BJ (cell line): ENCODE measurements around the gene WDR37. TPM values are rescaled to one million over a fixed set of nuclear protein-coding genes. Genes with fewer than 3 reads are reported as not detected.

Source experiments
- CTCF ChIA-PET: fragments of 350-600 bp; formaldehyde crosslinking; extraction: SDS; loops from one replicate; lab custom pipeline; 2021; ENCODE audit warnings: antibody characterized with exemption, inconsistent platforms; lab: Yijun Ruan, JAX
- POLR2A ChIA-PET: fragments of 300-600 bp; sonication (Branson Sonifier 250); formaldehyde crosslinking; extraction: SDS; loops from one replicate; lab custom pipeline; 2021; ENCODE audit warnings: antibody characterized with exemption; lab: Charles Lee
- DNase-seq: peaks from one replicate; pipeline ENCODE4 v3.0.0-alpha.2; 2011; ENCODE audit warnings: low read depth
- H3K27me3 ChIP-seq: 2 replicates; pipeline ENCODE4 v1.6.0; 2011; ENCODE audit warnings: low read length; ENCODE audit not compliant: control insufficient read depth, insufficient read depth
- H3K36me3 ChIP-seq: 2 replicates; pipeline ENCODE4 v1.5.1; 2011; ENCODE audit warnings: low read length; ENCODE audit not compliant: control insufficient read depth, insufficient read depth
- H3K4me3 ChIP-seq: 2 replicates; pipeline ENCODE4 v1.5.1; 2011; ENCODE audit warnings: low read depth, mild to moderate bottlenecking, control low read depth, low read length
- polyA plus RNA-seq: library from polyadenylated mRNA; depleted of rRNA; stranded (reverse); fragments of >200 nt; gene quantifications from 2 replicates; pipeline ENCODE4 v1.2.3, GENCODE V29; 2011
- TF ChIP-seq, protein P1 (sequence below): IDR thresholded peaks from 2 replicates; pipeline ENCODE4 v1.5.1; 2011; ENCODE audit warnings: low read depth, mild to moderate bottlenecking, control low read depth, inconsistent platforms, low read length, moderate library complexity; ENCODE audit not compliant: insufficient read depth

The WDR37 gene
- polyA plus RNA-seq, 1 experiment: 12.7 TPM

DNA sequence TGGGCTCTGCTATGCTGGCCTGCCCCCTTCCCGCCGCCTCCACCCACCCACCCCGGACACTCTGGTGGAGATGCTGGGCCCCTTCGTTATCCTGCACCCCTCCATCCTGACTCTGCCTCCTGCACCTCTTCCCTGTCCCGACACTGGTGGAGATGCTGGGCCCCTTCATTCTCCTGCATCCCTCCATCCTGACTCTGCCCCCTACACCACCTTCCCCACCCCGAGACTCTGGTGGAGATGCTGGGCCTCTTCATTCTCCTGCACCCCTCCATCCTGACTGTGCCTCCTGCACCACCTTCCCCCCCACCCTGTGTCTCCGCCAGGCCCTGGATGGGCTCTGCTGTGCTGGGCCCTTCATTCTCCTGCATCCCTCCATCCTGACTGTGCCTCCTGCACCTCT, 45.5 kb upstream of the WDR37 start:
- ChIA-PET CTCF (no interaction called here), POLR2A (no interaction called here)
- TF ChIP-seq, protein P1, sequence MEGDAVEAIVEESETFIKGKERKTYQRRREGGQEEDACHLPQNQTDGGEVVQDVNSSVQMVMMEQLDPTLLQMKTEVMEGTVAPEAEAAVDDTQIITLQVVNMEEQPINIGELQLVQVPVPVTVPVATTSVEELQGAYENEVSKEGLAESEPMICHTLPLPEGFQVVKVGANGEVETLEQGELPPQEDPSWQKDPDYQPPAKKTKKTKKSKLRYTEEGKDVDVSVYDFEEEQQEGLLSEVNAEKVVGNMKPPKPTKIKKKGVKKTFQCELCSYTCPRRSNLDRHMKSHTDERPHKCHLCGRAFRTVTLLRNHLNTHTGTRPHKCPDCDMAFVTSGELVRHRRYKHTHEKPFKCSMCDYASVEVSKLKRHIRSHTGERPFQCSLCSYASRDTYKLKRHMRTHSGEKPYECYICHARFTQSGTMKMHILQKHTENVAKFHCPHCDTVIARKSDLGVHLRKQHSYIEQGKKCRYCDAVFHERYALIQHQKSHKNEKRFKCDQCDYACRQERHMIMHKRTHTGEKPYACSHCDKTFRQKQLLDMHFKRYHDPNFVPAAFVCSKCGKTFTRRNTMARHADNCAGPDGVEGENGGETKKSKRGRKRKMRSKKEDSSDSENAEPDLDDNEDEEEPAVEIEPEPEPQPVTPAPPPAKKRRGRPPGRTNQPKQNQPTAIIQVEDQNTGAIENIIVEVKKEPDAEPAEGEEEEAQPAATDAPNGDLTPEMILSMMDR: no peak
- Histone ChIP-seq H3K4me3 (no peak overlapping the region), H3K36me3 (peaks cover 38% of the 10 kb centered on the region), H3K27me3 (no peaks in the 10 kb centered on the region)
- DNase-seq: no peak

DNA sequence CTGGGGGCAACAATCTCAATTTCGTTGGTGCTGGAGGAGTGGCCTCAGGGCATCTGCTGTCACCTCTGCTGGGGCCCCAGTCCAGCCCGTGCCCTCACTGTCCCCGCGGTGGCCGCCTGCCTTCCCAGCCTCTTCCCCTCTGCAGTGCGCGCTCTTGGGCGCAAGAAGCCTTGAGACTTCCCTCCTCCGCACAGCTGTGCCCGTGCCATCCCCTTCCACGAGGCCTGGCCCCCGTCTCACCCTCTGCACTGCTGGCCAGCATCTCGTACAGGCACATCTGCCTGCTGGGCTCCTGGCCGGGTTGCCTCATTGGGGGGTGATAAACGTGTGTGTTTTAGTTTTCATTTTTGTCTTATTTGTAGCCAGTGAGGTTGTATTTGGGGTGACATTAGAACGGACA, 44.5 kb upstream of the WDR37 start:
- no peak for DNase-seq
- peaks cover 41% of the 10 kb centered on the region for H3K36me3 ChIP-seq
- no peaks in the 10 kb centered on the region for H3K27me3 ChIP-seq
- TF ChIP-seq, protein P1: no peak
- POLR2A ChIA-PET: no interaction called here
- H3K4me3 ChIP-seq: no peak overlapping the region
- CTCF ChIA-PET: no interaction called here

DNA sequence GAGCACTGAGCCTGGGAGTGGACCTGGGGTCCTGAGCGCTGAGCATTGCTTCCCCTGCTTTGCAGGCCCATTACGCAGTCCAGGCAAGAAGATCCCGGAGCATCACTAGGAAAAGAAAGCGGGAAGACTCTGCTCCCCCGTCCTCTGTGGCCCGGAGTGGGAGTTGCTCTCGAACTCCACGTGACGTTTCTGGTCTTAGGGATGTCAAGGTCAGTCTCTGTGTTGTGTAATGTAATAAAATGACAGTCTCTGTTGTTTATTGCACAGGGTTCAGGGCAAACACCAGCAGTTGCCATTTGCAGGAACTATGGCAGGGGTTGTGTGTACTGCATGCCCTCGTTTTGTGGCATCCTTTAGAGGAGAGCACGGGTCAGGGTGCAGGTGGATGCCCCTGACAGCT, 40.5 kb upstream of the WDR37 start:
- ChIA-PET CTCF (no interaction called here), POLR2A (no interaction called here)
- no peak for DNase-seq
- H3K4me3 ChIP-seq: no peak overlapping the region
- TF ChIP-seq, protein P1: no peak
- H3K36me3 ChIP-seq: peaks cover 36% of the 10 kb centered on the region
- no peaks in the 10 kb centered on the region for H3K27me3 ChIP-seq

DNA sequence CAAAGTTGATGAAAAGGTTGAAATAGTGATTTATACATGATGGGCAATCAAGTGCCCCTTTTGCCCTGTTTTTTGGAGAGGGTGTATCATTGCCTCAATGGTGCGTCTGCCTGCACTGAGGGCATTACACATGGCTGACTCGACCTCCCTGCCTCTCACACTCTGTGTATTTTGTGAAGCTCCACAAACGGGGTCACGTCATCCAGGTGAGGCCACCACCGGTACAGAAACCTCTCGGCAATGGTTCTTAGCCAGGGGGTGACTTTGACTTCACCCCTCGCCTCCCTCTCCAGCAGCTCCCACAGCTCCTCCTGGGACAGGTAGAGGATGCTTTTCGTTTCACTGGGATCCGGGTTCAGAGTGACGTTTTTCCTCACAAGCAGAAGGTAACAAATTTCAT, 36.8 kb upstream of the WDR37 start:
- DNase-seq: no peak
- ChIA-PET POLR2A (no interaction called here), CTCF (no interaction called here)
- Histone ChIP-seq H3K4me3 (no peak overlapping the region), H3K36me3 (peaks cover 21% of the 10 kb centered on the region), H3K27me3 (no peaks in the 10 kb centered on the region)
- TF ChIP-seq, protein P1: no peak

DNA sequence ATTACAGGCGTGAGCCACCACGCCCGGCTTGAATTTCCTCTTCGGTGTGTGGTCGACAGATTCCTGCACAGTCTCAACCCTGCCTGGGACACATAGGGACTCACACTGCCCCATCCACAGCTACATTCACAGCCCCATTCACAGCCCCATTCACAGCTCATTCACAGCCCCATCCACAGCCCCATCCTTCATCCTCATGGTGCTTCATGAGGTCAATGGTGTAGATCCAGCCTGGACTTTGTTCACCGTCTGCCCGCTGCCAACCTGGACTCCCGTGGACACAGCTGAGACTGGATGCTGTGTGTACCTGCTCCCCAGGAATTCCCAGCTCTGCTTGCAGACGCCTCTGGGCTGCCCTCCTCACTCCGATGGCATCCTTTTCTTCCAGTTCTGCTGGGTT, 35.7 kb upstream of the WDR37 start:
- H3K36me3 ChIP-seq: peaks cover 15% of the 10 kb centered on the region
- ChIA-PET POLR2A (no interaction called here), CTCF (no interaction called here)
- H3K27me3 ChIP-seq: no peaks in the 10 kb centered on the region
- TF ChIP-seq, protein P1: no peak
- no peak for DNase-seq
- no peak overlapping the region for H3K4me3 ChIP-seq
